Measurements from ENCODE around the gene VPS35.

VPS35 gene

DNA sequence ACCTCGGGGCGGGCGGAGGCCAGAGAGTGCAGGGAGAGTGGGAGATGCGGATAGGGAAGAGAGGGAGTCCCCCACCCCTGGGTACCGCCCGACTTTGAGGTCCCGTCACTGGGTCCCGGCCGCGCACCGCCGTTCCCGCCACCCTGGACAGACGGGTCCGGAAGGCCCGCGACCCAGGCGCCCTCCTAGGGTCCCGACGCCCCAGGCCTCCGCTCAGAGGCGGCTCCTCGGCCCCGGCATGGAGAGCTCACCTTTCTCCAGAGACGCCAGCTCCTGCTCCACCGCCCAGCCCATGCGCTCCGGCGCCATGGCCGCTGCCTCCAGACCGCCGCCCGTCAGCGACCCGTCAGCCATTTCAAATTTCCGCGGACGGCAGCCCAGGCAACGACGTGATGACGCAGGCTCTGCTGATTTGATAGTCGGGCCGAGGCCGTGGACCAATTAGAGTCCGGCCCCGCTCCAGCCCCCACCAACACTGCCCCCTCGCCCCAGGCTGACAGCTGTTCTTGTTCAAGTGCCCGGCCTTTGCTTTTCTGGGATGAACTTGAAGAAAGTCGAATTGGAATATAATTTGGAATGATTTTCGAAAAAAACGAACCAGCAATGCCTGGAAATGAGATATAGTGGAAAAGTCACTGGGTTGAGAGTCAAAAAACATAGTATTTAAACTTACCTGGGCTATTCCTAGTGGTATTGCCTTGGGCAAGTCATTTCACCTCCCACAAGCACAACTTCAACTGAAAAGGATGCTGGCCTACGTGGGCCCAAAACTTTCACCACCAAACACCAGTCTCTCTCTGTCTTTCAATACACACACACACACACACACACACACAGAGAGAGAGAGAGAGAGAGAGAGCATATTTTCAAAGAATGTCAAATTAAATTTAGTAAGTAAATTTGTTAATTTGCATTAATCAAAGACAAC is 67.7 kb downstream of the VPS35 start, which contains the start of gene SHCBP1:
Gene SHCBP1 (minus strand): TSS at position 374 of the 928 bp plus-strand sequence. CDS start 20 bp downstream, at position 354.
- CTCF ChIA-PET, result interaction anchor here (0.6 to 1.0 kb wide), 3 partner anchors 8 to 690 kb away, joined by 3 to 4 read pairs (median 4); no protein-coding TSS in a partner anchor
- POLR2A ChIA-PET, result interaction anchor here (0.6 to 1.6 kb wide), 3 partner anchors 8 to 72 kb away, joined by 3 to 7 read pairs (median 4); no protein-coding TSS in a partner anchor
- no peak for TF ChIP-seq ZNF384 (IDR thresholded peaks at IDR 0.05)
- TF ChIP-seq FOXM1 (IDR thresholded peaks at IDR 0.05; ENCODE audit: borderline replicate concordance), result 0 out of 2 replicates have a peak, but pooled peaks have one; percentile 18
- TF ChIP-seq NFRKB (IDR thresholded peaks at IDR 0.05), result no peak
- TF ChIP-seq CTBP1 (IDR thresholded peaks at IDR 0.05; ENCODE audit: borderline replicate concordance), result no peak
- TF ChIP-seq FOXK2 (IDR thresholded peaks at IDR 0.05), result no peak
- no peak for TF ChIP-seq SP1 (IDR thresholded peaks at IDR 0.05)
- no peak for TF ChIP-seq HDGF (IDR thresholded peaks at IDR 0.05; ENCODE audit: borderline replicate concordance)
- no peak for TF ChIP-seq ARNT (IDR thresholded peaks at IDR 0.05)
- peak; percentile 66; the same call in 1 of the 2 replicates for TF ChIP-seq ELF4 (IDR thresholded peaks at IDR 0.05)
- no peak for TF ChIP-seq L3MBTL2 (conservative IDR thresholded peaks at IDR 0.05)
- TF ChIP-seq TARDBP (IDR thresholded peaks at IDR 0.05), result no peak
- TF ChIP-seq FOXA1 (IDR thresholded peaks at IDR 0.05), result no peak
- no peak for TF ChIP-seq BHLHE40 (IDR thresholded peaks at IDR 0.05; ENCODE audit: borderline replicate concordance)
- TF ChIP-seq, protein P1, sequence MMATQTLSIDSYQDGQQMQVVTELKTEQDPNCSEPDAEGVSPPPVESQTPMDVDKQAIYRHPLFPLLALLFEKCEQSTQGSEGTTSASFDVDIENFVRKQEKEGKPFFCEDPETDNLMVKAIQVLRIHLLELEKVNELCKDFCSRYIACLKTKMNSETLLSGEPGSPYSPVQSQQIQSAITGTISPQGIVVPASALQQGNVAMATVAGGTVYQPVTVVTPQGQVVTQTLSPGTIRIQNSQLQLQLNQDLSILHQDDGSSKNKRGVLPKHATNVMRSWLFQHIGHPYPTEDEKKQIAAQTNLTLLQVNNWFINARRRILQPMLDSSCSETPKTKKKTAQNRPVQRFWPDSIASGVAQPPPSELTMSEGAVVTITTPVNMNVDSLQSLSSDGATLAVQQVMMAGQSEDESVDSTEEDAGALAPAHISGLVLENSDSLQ (IDR thresholded peaks at IDR 0.05), result peak; percentile 88
- DNase-seq (ENCODE audit: extremely low spot score), result peak; percentile 92

DNA sequence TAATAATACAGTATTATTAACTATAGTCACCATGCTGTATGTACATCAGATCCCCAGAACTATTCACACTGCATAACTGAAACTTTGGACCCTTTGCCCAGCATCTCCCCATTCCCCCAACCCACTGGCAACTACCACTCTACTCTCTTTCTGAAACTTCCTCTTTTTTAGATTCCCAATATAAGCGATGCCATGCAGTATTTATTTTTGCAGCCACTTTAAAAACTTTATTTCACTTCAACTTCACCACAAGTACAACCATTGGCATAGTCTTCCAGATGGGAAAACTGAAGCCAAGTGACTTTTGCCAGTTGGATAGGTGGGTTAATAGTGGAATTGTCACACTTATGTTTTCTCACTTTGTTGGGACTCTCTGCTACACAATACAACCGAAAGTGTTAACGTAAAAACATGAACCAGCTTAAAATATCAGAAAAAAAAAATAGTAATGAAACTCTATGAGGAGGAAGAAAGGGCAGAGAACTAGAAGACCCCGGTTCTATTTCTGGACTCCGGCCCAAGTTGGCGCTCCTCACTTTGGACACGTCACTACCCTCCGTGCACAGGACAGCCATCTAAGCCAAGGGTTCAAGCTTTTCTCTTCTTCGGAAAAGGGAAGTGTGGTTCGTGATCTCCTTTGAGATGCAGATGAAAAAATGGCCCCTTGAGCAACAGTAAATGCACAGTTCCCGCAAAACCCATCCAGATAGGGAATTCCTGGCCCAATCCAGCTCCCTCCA is 68.5 kb downstream of the VPS35 start:
- CTCF ChIA-PET, result interaction anchor here (0.6 kb wide), 1 partner anchor 403 kb away, joined by 4 read pairs; no protein-coding TSS in a partner anchor
- TF ChIP-seq ELF4 (IDR thresholded peaks at IDR 0.05) (no peak), TARDBP (IDR thresholded peaks at IDR 0.05) (no peak), FOXM1 (IDR thresholded peaks at IDR 0.05; ENCODE audit: borderline replicate concordance) (no peak)
- POLR2A ChIA-PET, result interaction anchor here (0.6 to 1.6 kb wide), 3 partner anchors 9 to 71 kb away, joined by 3 to 7 read pairs (median 4); no protein-coding TSS in a partner anchor
- no peak for DNase-seq (ENCODE audit: extremely low spot score)

DNA sequence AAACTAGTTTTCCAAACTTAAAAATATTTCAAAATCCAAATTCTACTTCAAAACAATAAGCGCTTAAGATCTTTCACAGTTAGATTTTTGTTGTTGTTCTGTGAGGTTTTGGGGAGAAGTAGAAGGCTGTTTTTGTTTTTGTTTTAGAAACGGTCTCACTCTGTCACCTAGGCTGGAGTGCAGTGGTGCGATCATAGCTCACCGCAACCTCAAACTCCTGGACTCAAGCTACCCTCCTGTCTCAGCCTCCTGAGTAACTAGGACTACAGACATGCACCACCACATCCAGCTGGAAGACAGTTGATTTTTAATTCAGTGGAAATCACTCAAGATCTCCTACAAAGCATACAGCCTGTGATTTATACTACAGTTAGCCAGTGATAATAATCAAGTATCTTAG is 70.5 kb downstream of the VPS35 start:
- CTCF ChIA-PET, result no interaction called here
- TF ChIP-seq, protein P1 (IDR thresholded peaks at IDR 0.05), result no peak

DNA sequence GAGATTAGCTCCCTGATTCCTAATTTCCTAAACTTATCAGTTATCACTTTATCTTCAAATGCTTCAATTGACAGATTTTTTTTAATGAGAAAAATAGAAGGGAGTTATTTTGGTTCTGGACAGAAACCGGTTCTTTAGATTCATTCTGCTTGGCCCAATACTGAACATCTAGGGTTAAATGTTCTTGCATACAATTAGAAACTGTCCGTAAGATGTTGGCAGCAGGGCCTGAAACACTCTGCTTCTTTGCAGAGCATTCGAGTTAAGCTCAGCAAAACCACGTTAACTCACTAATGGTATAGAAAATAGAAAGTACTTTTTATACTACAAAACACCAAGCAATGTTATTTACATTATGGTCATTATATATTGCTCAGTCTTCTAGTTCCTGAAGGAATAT is 75.0 kb downstream of the VPS35 start:
- ChIA-PET POLR2A (no interaction called here), CTCF (interaction anchor here (1.4 kb wide), 1 partner anchor 15 kb away, joined by 3 read pairs; no protein-coding TSS in a partner anchor)
- no peak for DNase-seq (ENCODE audit: extremely low spot score)
- TF ChIP-seq FOXK2 (IDR thresholded peaks at IDR 0.05) (no peak), L3MBTL2 (conservative IDR thresholded peaks at IDR 0.05) (no peak), NFRKB (IDR thresholded peaks at IDR 0.05) (no peak), SUZ12 (IDR thresholded peaks at IDR 0.05) (no peak), HDGF (IDR thresholded peaks at IDR 0.05; ENCODE audit: borderline replicate concordance) (no peak), ZNF384 (IDR thresholded peaks at IDR 0.05) (no peak), LEF1 (IDR thresholded peaks at IDR 0.05; ENCODE audit: borderline replicate concordance) (no peak), SP1 (IDR thresholded peaks at IDR 0.05) (no peak), CTBP1 (IDR thresholded peaks at IDR 0.05; ENCODE audit: borderline replicate concordance) (no peak), FOXA1 (IDR thresholded peaks at IDR 0.05) (no peak), BHLHE40 (IDR thresholded peaks at IDR 0.05; ENCODE audit: borderline replicate concordance) (no peak), ARNT (IDR thresholded peaks at IDR 0.05) (no peak), FOXM1 (IDR thresholded peaks at IDR 0.05; ENCODE audit: borderline replicate concordance) (no peak), ELF4 (IDR thresholded peaks at IDR 0.05) (no peak), TARDBP (IDR thresholded peaks at IDR 0.05) (no peak)
- TF ChIP-seq, protein P1 (IDR thresholded peaks at IDR 0.05), result no peak

More for the DNA sequence above, 70.5 kb downstream of the VPS35 start:
- no peak for DNase-seq (ENCODE audit: extremely low spot score)
- POLR2A ChIA-PET, result no interaction called here

DNA sequence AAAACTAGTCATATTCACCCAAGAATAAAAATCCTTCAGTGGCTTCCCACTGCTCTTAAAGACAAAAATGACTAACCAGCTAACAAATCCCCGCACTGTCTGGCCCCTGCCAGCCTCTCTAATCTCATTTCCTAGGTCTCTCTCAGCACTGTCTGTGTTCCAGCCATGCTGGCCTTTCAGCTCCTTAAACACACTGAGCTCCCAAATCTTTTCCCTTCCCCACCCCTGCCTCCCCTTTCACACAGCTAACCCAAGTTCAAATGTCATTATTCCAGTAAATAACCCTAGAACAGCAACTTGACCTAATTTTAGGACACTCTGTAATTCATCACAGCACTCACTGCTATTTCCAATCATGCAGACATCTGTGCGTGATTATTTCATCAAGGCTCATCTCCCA is 75.6 kb downstream of the VPS35 start:
- POLR2A ChIA-PET, result interaction anchor here (1.2 kb wide), 1 partner anchor 16 kb away, joined by 3 read pairs; no protein-coding TSS in a partner anchor
- CTCF ChIA-PET, result interaction anchor here (1.4 kb wide), 1 partner anchor 16 kb away, joined by 3 read pairs; no protein-coding TSS in a partner anchor

More for the DNA sequence above, 75.6 kb downstream of the VPS35 start:
- no peak for DNase-seq (ENCODE audit: extremely low spot score)
- TF ChIP-seq ZNF384 (IDR thresholded peaks at IDR 0.05), result no peak
- TF ChIP-seq LEF1 (IDR thresholded peaks at IDR 0.05; ENCODE audit: borderline replicate concordance), result no peak
- TF ChIP-seq FOXM1 (IDR thresholded peaks at IDR 0.05; ENCODE audit: borderline replicate concordance), result no peak
- TF ChIP-seq BHLHE40 (IDR thresholded peaks at IDR 0.05; ENCODE audit: borderline replicate concordance), result no peak
- no peak for TF ChIP-seq CTBP1 (IDR thresholded peaks at IDR 0.05; ENCODE audit: borderline replicate concordance)
- no peak for TF ChIP-seq ARNT (IDR thresholded peaks at IDR 0.05)
- no peak for TF ChIP-seq FOXK2 (IDR thresholded peaks at IDR 0.05)
- TF ChIP-seq SUZ12 (IDR thresholded peaks at IDR 0.05), result no peak
- TF ChIP-seq SP1 (IDR thresholded peaks at IDR 0.05), result no peak
- TF ChIP-seq TARDBP (IDR thresholded peaks at IDR 0.05), result no peak
- no peak for TF ChIP-seq L3MBTL2 (conservative IDR thresholded peaks at IDR 0.05)
- no peak for TF ChIP-seq NFRKB (IDR thresholded peaks at IDR 0.05)
- TF ChIP-seq HDGF (IDR thresholded peaks at IDR 0.05; ENCODE audit: borderline replicate concordance), result no peak
- TF ChIP-seq, protein P1 (IDR thresholded peaks at IDR 0.05), result no peak
- no peak for TF ChIP-seq FOXA1 (IDR thresholded peaks at IDR 0.05)
- no peak for TF ChIP-seq ELF4 (IDR thresholded peaks at IDR 0.05)
